Suprapubic skin (tissue), 4 donors: ENCODE data around the gene ANKMY1. TPM values are rescaled to one million over a fixed set of nuclear protein-coding genes. Genes with fewer than 3 reads are reported as not detected.
"Not testable (repeated sequence)": the region's sequence is repeated elsewhere in the genome, so short reads cannot be mapped to it uniquely, and the experiment has no call there.

Experiments used
- DNase-seq, 2 donors: peaks; one replicate each; pipeline ENCODE4 v3.0.0-alpha.2; 2019; ENCODE audit warnings: low spot score in 2 of 2
- H3K27ac ChIP-seq: fragments of 200-600 bp; sonication (generic); one replicate; pipeline ENCODE4 v1.5.1; 2019
- H3K27me3 ChIP-seq: fragments of 200-600 bp; sonication (generic); one replicate; pipeline ENCODE4 v1.5.1; 2019
- H3K36me3 ChIP-seq: fragments of 200-600 bp; sonication (generic); one replicate; pipeline ENCODE4 v1.5.1; 2019
- H3K4me1 ChIP-seq: fragments of 200-600 bp; sonication (generic); one replicate; pipeline ENCODE4 v1.5.1; 2019
- H3K4me3 ChIP-seq: fragments of 200-600 bp; sonication (generic); one replicate; pipeline ENCODE4 v1.5.1; 2019; ENCODE audit warnings: mild to moderate bottlenecking
- H3K9me3 ChIP-seq: fragments of 200-600 bp; sonication (generic); one replicate; pipeline ENCODE4 v1.5.1; 2019
- EP300 ChIP-seq: sonication (generic); formaldehyde crosslinking; IDR thresholded peaks from one replicate; pipeline ENCODE4 v1.6.1; 2017; ENCODE audit warnings: antibody characterized with exemption
- POLR2A ChIP-seq, 2 donors: fragments of 450-650 bp; IDR thresholded peaks; one replicate each; pipeline ENCODE4 v1.6.1; 2017; ENCODE audit warnings: antibody characterized with exemption in 2 of 2, mild to moderate bottlenecking in 2 of 2, moderate library complexity in 2 of 2
- POLR2AphosphoS5 ChIP-seq, 3 donors: sonication (generic); formaldehyde crosslinking; IDR thresholded peaks; one replicate each; pipeline ENCODE4 v1.6.1; 2017; ENCODE audit warnings: antibody characterized with exemption in 3 of 3
- WGBS: methylation state at CpG from one replicate; pipeline ENCODE4 v1.1.5; 2018; 5-methylcytosine and 5-hydroxymethylcytosine counted together
- total RNA-seq, 4 donors: library from RNA; depleted of rRNA; stranded (reverse); fragments of >200 nt; gene quantifications; one replicate each; pipeline ENCODE4 v1.1.0, GENCODE V29; 2016
- TF ChIP-seq, protein P1 (sequence below), 2 donors: fragments of 200-600 bp in 1 of 2; fragments of 450-650 bp in 1 of 2; sonication (generic) in 1 of 2; IDR thresholded peaks; one replicate each; pipeline ENCODE4 v1.5.1; 2016 to 2019; ENCODE audit warnings: antibody characterized with exemption in 2 of 2, mild to moderate bottlenecking in 1 of 2, moderate library complexity in 1 of 2

Gene ANKMY1
- total RNA-seq, 4 donors from 2014 or later, result 12.2 to 52.1 (median 23.0) TPM

DNA sequence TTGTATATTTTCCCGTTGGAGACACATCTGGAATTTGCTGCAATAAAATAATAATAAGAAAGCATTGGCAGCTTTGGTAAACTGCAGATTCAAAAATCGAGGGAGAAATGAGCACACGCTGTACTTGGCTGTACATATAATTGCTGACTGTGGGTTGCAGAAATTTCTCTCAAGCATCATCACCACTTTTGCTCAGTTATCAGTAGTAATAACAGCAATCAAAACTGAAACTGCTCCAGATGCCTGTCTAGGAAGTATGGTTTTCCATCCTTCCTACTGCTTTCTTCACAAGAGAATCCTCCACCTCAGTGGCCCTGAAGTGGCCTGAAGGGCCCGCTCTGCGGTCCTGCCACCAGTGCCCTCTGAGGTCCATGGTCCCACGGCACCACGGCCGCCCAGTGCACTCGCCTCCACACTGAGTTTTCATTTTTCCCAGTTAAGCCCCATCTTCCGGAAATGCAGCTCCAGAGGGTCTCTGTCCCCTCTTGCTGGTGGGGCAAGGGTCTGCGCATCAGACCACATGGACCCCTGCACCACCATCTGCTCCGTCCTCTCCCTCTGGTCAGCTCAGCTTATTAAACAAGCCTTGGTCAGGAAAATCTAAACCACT is 6.3 kb upstream of the ANKMY1 start:
- no peak overlapping the region for H3K4me3 ChIP-seq
- peaks cover 74% of the 10 kb centered on the region for H3K4me1 ChIP-seq
- 90% methylated on average over 12 of the region's 12 CpGs for WGBS
- DNase-seq, result peak in 1 of 2 donors; percentile 62
- TF ChIP-seq POLR2A (IDR thresholded peaks at IDR 0.05) (no peak), EP300 (no peak), POLR2AphosphoS5 (IDR thresholded peaks at IDR 0.05) (no peak)
- TF ChIP-seq, protein P1, sequence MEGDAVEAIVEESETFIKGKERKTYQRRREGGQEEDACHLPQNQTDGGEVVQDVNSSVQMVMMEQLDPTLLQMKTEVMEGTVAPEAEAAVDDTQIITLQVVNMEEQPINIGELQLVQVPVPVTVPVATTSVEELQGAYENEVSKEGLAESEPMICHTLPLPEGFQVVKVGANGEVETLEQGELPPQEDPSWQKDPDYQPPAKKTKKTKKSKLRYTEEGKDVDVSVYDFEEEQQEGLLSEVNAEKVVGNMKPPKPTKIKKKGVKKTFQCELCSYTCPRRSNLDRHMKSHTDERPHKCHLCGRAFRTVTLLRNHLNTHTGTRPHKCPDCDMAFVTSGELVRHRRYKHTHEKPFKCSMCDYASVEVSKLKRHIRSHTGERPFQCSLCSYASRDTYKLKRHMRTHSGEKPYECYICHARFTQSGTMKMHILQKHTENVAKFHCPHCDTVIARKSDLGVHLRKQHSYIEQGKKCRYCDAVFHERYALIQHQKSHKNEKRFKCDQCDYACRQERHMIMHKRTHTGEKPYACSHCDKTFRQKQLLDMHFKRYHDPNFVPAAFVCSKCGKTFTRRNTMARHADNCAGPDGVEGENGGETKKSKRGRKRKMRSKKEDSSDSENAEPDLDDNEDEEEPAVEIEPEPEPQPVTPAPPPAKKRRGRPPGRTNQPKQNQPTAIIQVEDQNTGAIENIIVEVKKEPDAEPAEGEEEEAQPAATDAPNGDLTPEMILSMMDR (IDR thresholded peaks at IDR 0.05), result no peak
- no peaks in the 10 kb centered on the region for H3K36me3 ChIP-seq
- H3K9me3 ChIP-seq, result no peaks in the 10 kb centered on the region
- no peaks in the 10 kb centered on the region for H3K27me3 ChIP-seq
- no peak overlapping the region for H3K27ac ChIP-seq

DNA sequence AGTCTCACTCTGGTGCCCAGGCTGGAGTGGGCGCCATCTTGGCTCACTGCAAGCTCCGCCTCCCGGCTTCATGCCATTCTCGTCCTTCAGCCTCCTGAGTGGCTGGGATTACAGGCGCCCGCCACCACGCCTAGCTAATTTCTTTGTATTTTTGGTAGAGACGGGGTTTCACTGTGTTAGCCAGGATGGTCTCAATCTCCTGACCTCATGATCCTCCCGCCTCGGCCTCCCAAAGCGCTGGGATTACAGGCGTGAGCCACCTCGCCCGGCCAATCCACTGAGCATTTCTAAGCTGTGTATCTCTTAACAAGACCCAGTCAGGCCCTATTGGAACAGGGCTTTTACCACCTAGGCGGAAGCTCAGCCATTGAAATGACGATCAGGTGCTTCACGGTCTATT is 5.4 kb upstream of the ANKMY1 start:
- H3K4me1 ChIP-seq, result peaks cover 80% of the 10 kb centered on the region
- 93% methylated on average over 17 of the region's 17 CpGs for WGBS
- H3K4me3 ChIP-seq, result not testable (repeated sequence)

DNA sequence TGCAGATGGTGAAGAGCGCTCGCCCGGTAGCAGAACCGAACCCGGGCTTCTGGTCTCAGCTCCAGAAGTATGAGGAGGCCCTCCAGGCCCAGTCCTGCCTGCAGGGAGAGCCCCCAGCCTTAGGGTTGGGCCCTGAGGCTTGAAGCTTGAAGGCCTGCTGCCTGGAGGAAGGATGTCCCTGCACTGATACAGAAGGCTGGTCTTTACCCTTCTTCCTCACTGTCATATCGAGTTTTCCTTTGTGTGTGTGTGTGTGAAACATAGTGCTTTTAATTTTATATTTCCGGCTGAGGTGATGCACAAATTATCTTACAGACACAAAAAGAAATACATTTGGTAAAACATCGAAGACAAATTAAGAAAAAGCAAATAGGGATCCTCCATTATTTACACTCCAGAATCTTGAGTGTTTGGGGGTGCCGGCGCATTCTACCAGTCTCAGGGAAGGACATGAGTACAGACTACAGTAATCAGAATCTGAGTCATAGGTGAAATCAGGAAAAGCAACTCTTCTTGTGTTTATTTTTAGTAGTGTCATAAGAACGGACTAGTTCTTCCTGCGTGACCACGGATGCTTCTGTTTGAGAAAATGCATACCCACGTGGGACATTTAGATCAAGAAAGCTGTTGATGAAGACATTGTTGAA is 3.7 kb upstream of the ANKMY1 start:
- H3K9me3 ChIP-seq, result no peaks in the 10 kb centered on the region
- no peaks in the 10 kb centered on the region for H3K36me3 ChIP-seq
- peak in 1 of 2 donors; percentile 40 for DNase-seq
- peaks cover 80% of the 10 kb centered on the region for H3K4me1 ChIP-seq
- peak overlapping the region; percentile 96 for H3K27ac ChIP-seq
- peak overlapping the region; percentile 63 for H3K4me3 ChIP-seq
- no peaks in the 10 kb centered on the region for H3K27me3 ChIP-seq
- WGBS, result 23% methylated on average over 9 of the region's 14 CpGs
- TF ChIP-seq POLR2AphosphoS5 (IDR thresholded peaks at IDR 0.05) (no peak), POLR2A (IDR thresholded peaks at IDR 0.05) (peak in 1 of 2 donors; percentile 20), EP300 (no peak)
- TF ChIP-seq, protein P1 (IDR thresholded peaks at IDR 0.05), result no peak

More for the DNA sequence above, 5.4 kb upstream of the ANKMY1 start:
- peak in 1 of 2 donors; percentile 70 for DNase-seq
- not testable (repeated sequence) for H3K27me3 ChIP-seq, H3K36me3 ChIP-seq, H3K9me3 ChIP-seq, H3K27ac ChIP-seq

DNA sequence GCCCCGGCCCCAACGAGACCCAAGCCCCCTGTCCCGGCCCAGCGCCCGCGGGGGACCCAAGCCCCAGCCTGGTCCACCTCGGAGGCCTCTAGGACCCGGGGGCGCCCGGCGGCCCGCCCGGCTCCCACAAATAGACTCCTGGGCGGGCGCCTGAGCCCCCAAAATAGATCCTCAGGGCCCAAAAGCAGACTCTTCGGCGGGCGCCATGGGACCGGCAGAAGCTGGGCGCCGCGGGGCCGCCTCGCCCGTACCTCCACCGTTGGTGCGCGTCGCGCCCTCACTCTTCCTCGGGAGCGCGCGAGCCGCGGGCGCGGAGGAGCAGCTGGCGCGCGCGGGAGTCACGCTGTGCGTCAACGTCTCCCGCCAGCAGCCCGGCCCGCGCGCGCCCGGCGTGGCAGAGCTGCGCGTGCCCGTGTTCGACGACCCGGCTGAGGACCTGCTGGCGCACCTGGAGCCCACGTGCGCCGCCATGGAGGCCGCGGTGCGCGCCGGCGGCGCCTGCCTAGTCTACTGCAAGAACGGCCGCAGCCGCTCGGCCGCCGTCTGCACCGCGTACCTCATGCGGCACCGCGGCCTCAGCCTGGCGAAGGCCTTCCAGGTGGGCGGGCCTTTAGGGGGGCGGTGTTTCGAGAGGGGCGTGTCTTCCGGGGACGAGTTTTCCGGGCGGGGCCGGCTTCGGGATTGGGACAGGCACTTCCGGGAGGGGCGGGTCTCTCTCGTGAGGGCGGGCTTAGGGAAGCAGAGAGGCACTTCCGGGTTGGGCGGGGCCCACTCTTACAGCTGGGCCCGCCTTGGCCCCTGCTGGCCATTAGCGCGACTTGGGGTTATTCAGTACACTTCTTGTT is 2.9 kb upstream of the ANKMY1 start:
- WGBS, result 0% methylated on average over 6 of the region's 101 CpGs
- TF ChIP-seq POLR2A (IDR thresholded peaks at IDR 0.05) (peak; percentile 7 to 54), EP300 (no peak), POLR2AphosphoS5 (IDR thresholded peaks at IDR 0.05) (peak in 2 of 3 donors; percentile 22 to 40)
- TF ChIP-seq, protein P1 (IDR thresholded peaks at IDR 0.05), result peak; percentile 20 to 50
- Histone ChIP-seq H3K4me1 (peaks cover 73% of the 10 kb centered on the region), H3K9me3 (no peaks in the 10 kb centered on the region), H3K4me3 (peak overlapping the region; percentile 63), H3K36me3 (no peaks in the 10 kb centered on the region), H3K27ac (peak overlapping the region; percentile 96), H3K27me3 (no peaks in the 10 kb centered on the region)
- DNase-seq, result peak; percentile 100

DNA sequence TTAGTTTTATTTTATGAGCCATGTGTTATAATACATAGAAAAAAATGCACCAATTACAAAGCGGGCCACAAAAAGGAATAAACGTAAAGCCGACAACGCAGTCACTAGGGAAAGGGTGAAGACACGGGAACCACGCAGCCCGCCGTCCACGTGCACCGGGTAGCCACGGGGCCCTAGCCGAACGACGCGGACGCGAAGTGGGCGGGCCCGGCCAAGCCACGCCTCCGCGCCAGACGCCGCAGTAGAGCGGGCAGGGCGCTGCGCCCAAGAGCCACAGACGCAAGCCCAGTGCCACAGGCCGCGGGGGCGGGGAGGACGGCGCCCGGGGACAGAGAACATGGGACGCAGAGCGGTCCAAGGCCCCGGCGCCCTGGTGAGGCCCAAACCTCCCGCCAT is 2.3 kb upstream of the ANKMY1 start, which contains the start of gene DUSP28:
Gene DUSP28 (plus strand): TSS at position 274 of the 396 bp plus-strand sequence. CDS start 328 bp downstream, outside the sequence.
- peak within 1 kb of the TSS; percentile 96 for H3K27ac ChIP-seq
- under 1% methylated on average over 24 of the region's 39 CpGs for WGBS
- H3K9me3 ChIP-seq, result no peaks in the 10 kb centered on the region
- peak within 1 kb of the TSS; percentile 63 for H3K4me3 ChIP-seq
- H3K36me3 ChIP-seq, result no peaks in the 10 kb centered on the region
- TF ChIP-seq EP300 (no peak), POLR2AphosphoS5 (IDR thresholded peaks at IDR 0.05) (peak in 2 of 3 donors; percentile 47 to 52), POLR2A (IDR thresholded peaks at IDR 0.05) (peak; percentile 18 to 64)
- TF ChIP-seq, protein P1 (IDR thresholded peaks at IDR 0.05), result no peak
- H3K27me3 ChIP-seq, result no peaks in the 10 kb centered on the region
- DNase-seq, result peak; percentile 93 to 96
- peaks cover 67% of the 10 kb centered on the region for H3K4me1 ChIP-seq
